Mesendoderm (in vitro differentiated cells): ENCODE data around the gene CUL1.

Source experiments
- DNase-seq: peaks from one replicate; pipeline ENCODE4 v3.0.0; 2013
- H2AK5ac ChIP-seq: 2 replicates; pipeline ENCODE4 v1.6.1; 2013; ENCODE audit warnings: low read length, inconsistent platforms
- H2BK120ac ChIP-seq: 2 replicates; pipeline ENCODE4 v1.6.1; 2013; ENCODE audit warnings: low read depth, mild to moderate bottlenecking, low read length, moderate library complexity, mixed read lengths
- H2BK15ac ChIP-seq: replicated peaks from 2 replicates; pipeline ENCODE4 v1.6.1; 2013; ENCODE audit warnings: low read depth, mild to moderate bottlenecking, moderate library complexity
- H2BK5ac ChIP-seq: 2 replicates; pipeline ENCODE4 v1.6.1; 2013; ENCODE audit warnings: low read length, inconsistent platforms
- H3K18ac ChIP-seq: 2 replicates; pipeline ENCODE4 v1.6.1; 2013; ENCODE audit warnings: mild to moderate bottlenecking, low read length, mixed read lengths
- H3K23ac ChIP-seq: one replicate; pipeline ENCODE4 v1.6.1; 2013; ENCODE audit warnings: low read length
- H3K27ac ChIP-seq: 2 replicates; pipeline ENCODE4 v1.5.1; 2013; ENCODE audit warnings: low read depth, mild to moderate bottlenecking, inconsistent platforms, low read length, moderate library complexity
- H3K27me3 ChIP-seq: 2 replicates; pipeline ENCODE4 v1.6.1; 2013; ENCODE audit warnings: low read length, control low read depth, mild to moderate bottlenecking, inconsistent platforms; ENCODE audit not compliant: insufficient read depth, poor library complexity
- H3K36me3 ChIP-seq: 2 replicates; pipeline ENCODE4 v1.6.1; 2013; ENCODE audit warnings: low read length, inconsistent platforms; ENCODE audit not compliant: control insufficient read depth, insufficient read depth
- H3K4ac ChIP-seq: one replicate; pipeline ENCODE4 v1.6.1; 2013; ENCODE audit warnings: low read depth, mild to moderate bottlenecking, low read length, moderate library complexity
- H3K4me1 ChIP-seq: 2 replicates; pipeline ENCODE4 v1.6.1; 2013; ENCODE audit warnings: low read depth, low read length, inconsistent platforms; ENCODE audit not compliant: control insufficient read depth
- H3K4me2 ChIP-seq: 2 replicates; pipeline ENCODE4 v1.6.1; 2013; ENCODE audit warnings: low read length
- H3K4me3 ChIP-seq: 2 replicates; pipeline ENCODE4 v1.5.1; 2013; ENCODE audit warnings: mild to moderate bottlenecking, low read length
- H3K56ac ChIP-seq: one replicate; pipeline ENCODE4 v1.6.1; 2013; ENCODE audit warnings: low read length
- H3K79me1 ChIP-seq: 2 replicates; pipeline ENCODE4 v1.6.1; 2013; ENCODE audit warnings: low read length, inconsistent platforms
- H3K79me2 ChIP-seq: 2 replicates; pipeline ENCODE4 v1.6.1; 2013; ENCODE audit warnings: mild to moderate bottlenecking, low read length; ENCODE audit not compliant: control insufficient read depth, insufficient read depth
- H3K9ac ChIP-seq: 2 replicates; pipeline ENCODE4 v1.6.1; 2013; ENCODE audit warnings: low read length, inconsistent platforms
- H4K5ac ChIP-seq: one replicate; pipeline ENCODE4 v1.6.1; 2013; ENCODE audit warnings: low read length
- H4K8ac ChIP-seq: one replicate; pipeline ENCODE4 v1.6.1; 2013; ENCODE audit warnings: low read depth, mild to moderate bottlenecking, control low read depth, low read length, moderate library complexity
- WGBS: extraction: QIAGEN DNeasy Blood & Tissue Kit; methylation state at CpG from one replicate; pipeline ENCODE4 v1.1.7; 2013; ENCODE audit warnings: low lambda C conversion rate, missing lambda C conversion rate; ENCODE audit not compliant: insufficient coverage; ENCODE audit errors: extremely low coverage; 5-methylcytosine and 5-hydroxymethylcytosine counted together

CUL1 gene

DNA sequence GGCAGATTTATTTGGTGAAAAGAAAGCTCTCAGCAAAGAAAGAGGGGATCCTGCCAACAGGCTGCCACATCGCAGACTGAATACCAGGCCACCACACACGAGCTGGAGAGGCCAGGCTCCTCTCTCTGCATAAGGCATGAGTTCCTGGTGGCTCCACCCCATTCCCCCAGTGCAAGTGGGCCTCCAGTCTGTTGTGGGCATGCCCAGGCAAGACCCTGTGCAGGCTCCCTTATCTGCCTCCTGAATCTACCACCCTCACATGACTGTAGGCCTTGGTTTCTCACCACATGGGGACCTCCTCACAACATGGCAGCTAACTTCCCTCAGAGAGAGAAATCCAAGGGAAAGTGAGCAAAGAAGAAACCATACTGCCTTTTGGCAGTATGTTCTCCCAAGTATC is 26.7 kb upstream of the CUL1 start:
- Histone ChIP-seq H3K23ac (no peak overlapping the region), H2BK5ac (no peak overlapping the region), H3K4ac (no peak overlapping the region), H4K5ac (no peak overlapping the region), H2AK5ac (no peak overlapping the region), H3K79me1 (no peaks in the 10 kb centered on the region), H3K4me2 (no peak overlapping the region), H3K18ac (no peak overlapping the region), H3K36me3 (no peaks in the 10 kb centered on the region), H3K9ac (no peak overlapping the region), H4K8ac (no peak overlapping the region), H3K4me3 (no peak overlapping the region), H3K4me1 (no peaks in the 10 kb centered on the region), H3K56ac (no peak overlapping the region), H3K79me2 (no peaks in the 10 kb centered on the region), H2BK15ac (no peak overlapping the region), H2BK120ac (no peak overlapping the region), H3K27ac (no peak overlapping the region), H3K27me3 (no peaks in the 10 kb centered on the region)
- no peak for DNase-seq
- WGBS = no CpG with 5 or more reads among the region's 2 CpGs

DNA sequence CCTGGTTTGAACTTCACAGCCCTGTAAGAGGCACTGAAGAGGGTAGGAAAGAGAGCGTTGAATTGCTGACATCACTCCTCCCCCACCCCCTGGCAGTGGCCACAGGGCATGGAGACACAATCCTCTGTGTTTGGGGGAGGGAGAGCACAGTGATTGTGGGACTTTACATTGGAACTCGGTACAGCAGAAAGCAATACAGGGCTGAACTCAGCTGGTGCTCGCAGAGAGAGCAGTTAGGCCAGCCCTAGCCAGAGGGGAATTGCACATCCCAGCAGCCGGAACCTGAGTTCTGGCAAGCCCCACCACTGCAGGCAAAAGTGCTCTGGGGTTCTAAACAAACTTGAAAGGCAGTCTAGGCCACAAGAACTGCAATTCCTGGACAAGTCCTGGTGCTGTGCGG is 24.0 kb upstream of the CUL1 start:
- Histone ChIP-seq H3K27me3 (no peaks in the 10 kb centered on the region), H3K18ac (no peak overlapping the region), H3K79me2 (no peaks in the 10 kb centered on the region), H3K4me2 (no peak overlapping the region), H4K5ac (no peak overlapping the region), H3K9ac (no peak overlapping the region), H3K4ac (no peak overlapping the region), H2BK5ac (no peak overlapping the region), H3K4me1 (no peaks in the 10 kb centered on the region), H3K23ac (no peak overlapping the region), H2BK120ac (no peak overlapping the region), H3K79me1 (no peaks in the 10 kb centered on the region), H4K8ac (no peak overlapping the region), H3K36me3 (no peaks in the 10 kb centered on the region), H3K4me3 (no peak overlapping the region), H2BK15ac (no peak overlapping the region), H2AK5ac (no peak overlapping the region), H3K56ac (no peak overlapping the region), H3K27ac (no peak overlapping the region)
- DNase-seq = no peak
- WGBS = no CpG with 5 or more reads among the region's 5 CpGs

DNA sequence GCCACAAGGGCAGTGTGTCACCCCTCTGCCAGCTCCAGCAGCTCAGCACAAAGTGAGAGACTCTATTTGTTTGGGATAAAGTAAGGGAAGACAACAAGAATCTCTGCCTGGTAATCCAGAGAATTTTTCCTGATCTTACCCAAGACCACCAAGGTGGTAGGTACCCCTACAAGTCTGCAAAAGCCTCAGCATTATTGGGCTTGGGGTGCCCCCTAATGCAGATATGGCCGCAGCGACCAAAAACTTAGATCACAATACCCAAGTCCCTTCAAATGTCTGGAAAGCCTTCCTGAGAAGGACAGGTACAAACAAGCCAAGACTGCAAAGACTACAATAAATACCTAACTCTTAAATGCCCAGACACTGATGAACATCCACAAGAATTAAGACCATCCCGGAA is 22.4 kb upstream of the CUL1 start:
- DNase-seq = no peak
- H2BK5ac ChIP-seq = no peak overlapping the region
- H2BK15ac ChIP-seq = no peak overlapping the region
- H3K4me2 ChIP-seq = no peak overlapping the region
- H3K27me3 ChIP-seq = no peaks in the 10 kb centered on the region
- no peak overlapping the region for H4K8ac ChIP-seq
- H3K4ac ChIP-seq = no peak overlapping the region
- H2BK120ac ChIP-seq = no peak overlapping the region
- H3K9ac ChIP-seq = no peak overlapping the region
- H3K79me1 ChIP-seq = no peaks in the 10 kb centered on the region
- H2AK5ac ChIP-seq = no peak overlapping the region
- no peaks in the 10 kb centered on the region for H3K79me2 ChIP-seq
- H3K4me3 ChIP-seq = no peak overlapping the region
- H3K18ac ChIP-seq = no peak overlapping the region
- H3K23ac ChIP-seq = no peak overlapping the region
- H3K56ac ChIP-seq = no peak overlapping the region
- no peak overlapping the region for H4K5ac ChIP-seq
- H3K4me1 ChIP-seq = no peaks in the 10 kb centered on the region
- WGBS = no CpG with 5 or more reads among the region's 3 CpGs
- no peak overlapping the region for H3K27ac ChIP-seq
- H3K36me3 ChIP-seq = no peaks in the 10 kb centered on the region

DNA sequence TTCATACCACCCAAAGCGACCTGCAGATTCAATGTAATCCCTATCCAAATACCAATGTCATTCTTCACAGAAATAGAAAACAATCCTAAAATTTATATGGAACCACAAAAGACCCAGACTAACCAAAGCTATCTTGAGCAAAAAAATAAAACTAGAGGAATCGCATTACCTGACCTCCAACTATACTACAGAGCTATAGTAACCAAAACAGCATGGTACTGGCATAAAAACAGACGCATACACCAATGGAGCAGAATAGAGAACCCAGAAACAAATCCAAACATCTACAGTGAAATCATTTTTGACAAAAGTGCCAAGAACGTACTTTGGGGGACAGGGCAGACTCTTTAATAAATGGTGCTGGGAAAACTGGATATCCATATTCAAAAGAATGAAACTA is 16.9 kb upstream of the CUL1 start:
- H2BK120ac ChIP-seq = no peak overlapping the region
- no peaks in the 10 kb centered on the region for H3K27me3 ChIP-seq
- no peak overlapping the region for H3K9ac ChIP-seq
- H3K79me2 ChIP-seq = no peaks in the 10 kb centered on the region
- no peak overlapping the region for H3K56ac ChIP-seq
- no peak overlapping the region for H3K23ac ChIP-seq
- no peak overlapping the region for H3K4me3 ChIP-seq
- no peak overlapping the region for H3K4me2 ChIP-seq
- WGBS = no CpG with 5 or more reads among the region's 4 CpGs
- no peaks in the 10 kb centered on the region for H3K36me3 ChIP-seq
- no peak overlapping the region for H2BK15ac ChIP-seq
- H3K4me1 ChIP-seq = no peaks in the 10 kb centered on the region
- no peak overlapping the region for H2BK5ac ChIP-seq
- no peak for DNase-seq
- no peak overlapping the region for H3K4ac ChIP-seq
- no peak overlapping the region for H4K5ac ChIP-seq
- H3K27ac ChIP-seq = no peak overlapping the region
- H3K18ac ChIP-seq = no peak overlapping the region
- H4K8ac ChIP-seq = no peak overlapping the region
- H3K79me1 ChIP-seq = no peaks in the 10 kb centered on the region
- no peak overlapping the region for H2AK5ac ChIP-seq

DNA sequence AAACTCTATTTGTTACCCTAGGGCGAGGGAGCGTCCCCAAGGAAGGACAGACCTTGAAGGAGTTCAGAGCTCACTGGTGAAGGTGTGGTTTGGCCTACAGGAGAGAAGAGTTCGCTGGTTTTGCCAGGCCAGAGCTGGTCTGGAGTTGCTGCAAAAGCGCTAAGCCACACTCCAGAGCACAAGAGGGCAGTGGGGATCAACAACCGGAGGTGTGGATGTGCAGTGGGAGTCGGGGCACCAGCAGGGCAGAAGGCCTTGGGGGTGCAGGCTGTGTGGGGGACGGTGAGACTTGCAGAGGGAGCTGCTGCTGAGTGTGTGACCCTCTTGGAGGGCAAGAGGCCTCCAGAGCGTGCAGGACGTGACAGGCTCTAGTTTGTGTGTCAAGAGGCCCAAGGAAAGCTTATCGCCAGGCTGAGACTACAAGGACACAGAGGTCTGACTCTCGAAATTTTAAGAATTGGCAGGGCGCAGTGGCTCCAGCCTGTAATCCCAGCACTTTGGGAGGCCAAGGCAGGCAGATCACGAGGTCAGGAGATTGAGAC is 14.3 kb upstream of the CUL1 start:
- no peak overlapping the region for H3K4me3 ChIP-seq
- no peaks in the 10 kb centered on the region for H3K27me3 ChIP-seq
- H3K4me2 ChIP-seq = no peak overlapping the region
- H4K8ac ChIP-seq = no peak overlapping the region
- no peaks in the 10 kb centered on the region for H3K79me2 ChIP-seq
- DNase-seq = no peak
- no peak overlapping the region for H2BK5ac ChIP-seq
- H2BK120ac ChIP-seq = no peak overlapping the region
- H3K23ac ChIP-seq = no peak overlapping the region
- WGBS = no CpG with 5 or more reads among the region's 13 CpGs
- no peak overlapping the region for H3K4ac ChIP-seq
- no peak overlapping the region for H3K9ac ChIP-seq
- no peak overlapping the region for H2AK5ac ChIP-seq
- no peaks in the 10 kb centered on the region for H3K4me1 ChIP-seq
- H2BK15ac ChIP-seq = no peak overlapping the region
- H3K27ac ChIP-seq = no peak overlapping the region
- no peaks in the 10 kb centered on the region for H3K36me3 ChIP-seq
- no peaks in the 10 kb centered on the region for H3K79me1 ChIP-seq
- no peak overlapping the region for H3K18ac ChIP-seq
- H3K56ac ChIP-seq = no peak overlapping the region
- H4K5ac ChIP-seq = no peak overlapping the region

DNA sequence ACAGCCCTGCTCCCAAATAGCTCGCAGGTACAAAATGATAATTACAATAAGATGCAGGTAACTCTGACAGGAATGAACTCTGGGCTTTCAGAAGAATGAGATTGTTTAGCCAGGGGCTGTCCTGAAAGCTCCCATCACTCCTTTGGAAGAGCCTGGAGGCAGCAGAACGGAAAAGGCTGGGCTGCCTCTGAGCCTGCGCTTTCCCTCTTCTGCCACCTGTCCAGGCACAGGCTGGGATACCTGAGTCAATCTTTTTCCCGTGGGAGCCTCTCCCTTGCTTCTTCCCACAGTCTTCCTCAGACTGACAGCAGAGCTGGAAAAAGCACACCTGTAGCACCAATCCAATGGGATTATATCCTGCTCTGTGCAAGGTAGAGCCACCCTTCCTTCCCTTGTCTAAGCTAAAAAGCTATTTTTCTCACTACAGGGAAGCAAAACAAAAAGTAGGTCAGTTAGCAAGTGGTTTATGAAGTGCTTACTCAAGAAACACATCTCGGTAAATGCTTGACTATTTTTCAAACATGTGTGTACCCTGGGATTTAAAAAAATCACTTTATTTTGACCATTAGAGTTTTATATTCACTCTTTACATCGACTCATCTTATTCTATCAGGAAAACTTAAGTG is 12.3 kb upstream of the CUL1 start:
- WGBS = no CpG with 5 or more reads among the region's 6 CpGs
- H3K79me2 ChIP-seq = no peaks in the 10 kb centered on the region
- H3K4me2 ChIP-seq = no peak overlapping the region
- no peak overlapping the region for H3K27ac ChIP-seq
- DNase-seq = no peak
- no peaks in the 10 kb centered on the region for H3K27me3 ChIP-seq
- no peak overlapping the region for H3K4ac ChIP-seq
- no peak overlapping the region for H2BK15ac ChIP-seq
- no peak overlapping the region for H2BK120ac ChIP-seq
- no peak overlapping the region for H3K4me3 ChIP-seq
- no peak overlapping the region for H3K23ac ChIP-seq
- no peak overlapping the region for H4K5ac ChIP-seq
- no peak overlapping the region for H2AK5ac ChIP-seq
- no peak overlapping the region for H4K8ac ChIP-seq
- no peak overlapping the region for H3K9ac ChIP-seq
- no peak overlapping the region for H3K18ac ChIP-seq
- H3K79me1 ChIP-seq = no peaks in the 10 kb centered on the region
- H2BK5ac ChIP-seq = no peak overlapping the region
- H3K56ac ChIP-seq = no peak overlapping the region
- H3K4me1 ChIP-seq = no peaks in the 10 kb centered on the region
- no peaks in the 10 kb centered on the region for H3K36me3 ChIP-seq
